CD4-positive, alpha-beta T cell treated with Interleukin-4 for 4 hours (primary cell): ENCODE results near the gene POTEI.
"Not testable (repeated sequence)": the region's sequence is repeated elsewhere in the genome, so short reads cannot be mapped to it uniquely, and the experiment has no call there.

Source experiments
- DNase-seq: peaks from one replicate; pipeline ENCODE4 v3.0.0-alpha.2; 2020

POTEI gene

GRCh38 chr2:130454712-130455083, 54.4 kb downstream of the POTEI start:
- not testable (repeated sequence) for DNase-seq

GRCh38 chr2:130453955-130454711, 55.0 kb downstream of the POTEI start:
- DNase-seq, result not testable (repeated sequence)

DNA sequence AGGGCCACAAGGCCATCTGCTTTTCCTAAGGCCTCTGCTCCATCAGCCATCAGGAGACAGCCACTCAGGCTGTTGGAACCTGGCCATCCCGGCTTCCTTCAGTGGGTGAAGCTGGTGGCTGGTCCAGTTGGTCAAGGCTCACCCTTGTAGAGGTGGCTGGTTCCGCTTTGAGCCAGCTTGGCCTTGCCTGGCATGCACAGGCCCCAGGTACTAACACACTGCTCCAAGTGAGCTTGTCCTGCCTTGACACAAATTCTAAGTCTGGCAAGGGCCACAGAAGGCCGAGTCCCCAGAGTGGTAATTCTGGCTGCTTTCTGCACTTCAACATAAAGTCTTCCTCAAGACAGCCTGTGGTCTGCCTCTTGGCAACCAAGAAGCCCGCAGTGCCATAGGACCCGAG, 56.2 kb downstream of the POTEI start:
- not testable (repeated sequence) for DNase-seq

GRCh38 chr2:130451823-130452222, 57.3 kb downstream of the POTEI start:
- DNase-seq, result not testable (repeated sequence)

DNA sequence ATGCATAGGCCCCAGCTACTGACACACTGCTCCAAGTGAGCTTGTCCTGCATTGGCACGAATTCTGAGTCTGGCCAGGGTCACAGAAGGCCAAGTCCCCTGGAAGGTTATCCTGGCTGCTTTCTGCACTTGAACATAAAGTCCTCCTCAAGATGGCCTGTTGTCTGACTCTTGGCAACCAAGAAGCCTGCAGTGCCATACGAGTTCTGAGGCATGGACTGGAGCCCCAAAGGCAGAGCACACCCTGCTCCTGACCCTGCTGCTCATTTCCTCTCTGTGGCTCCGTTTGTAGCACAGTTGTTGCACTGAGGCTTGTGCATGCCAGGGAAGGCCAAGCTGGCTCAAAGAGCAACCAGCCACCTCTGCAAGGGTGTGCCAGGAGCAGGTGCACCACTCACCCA, 57.9 kb downstream of the POTEI start:
- DNase-seq, result not testable (repeated sequence)

DNA sequence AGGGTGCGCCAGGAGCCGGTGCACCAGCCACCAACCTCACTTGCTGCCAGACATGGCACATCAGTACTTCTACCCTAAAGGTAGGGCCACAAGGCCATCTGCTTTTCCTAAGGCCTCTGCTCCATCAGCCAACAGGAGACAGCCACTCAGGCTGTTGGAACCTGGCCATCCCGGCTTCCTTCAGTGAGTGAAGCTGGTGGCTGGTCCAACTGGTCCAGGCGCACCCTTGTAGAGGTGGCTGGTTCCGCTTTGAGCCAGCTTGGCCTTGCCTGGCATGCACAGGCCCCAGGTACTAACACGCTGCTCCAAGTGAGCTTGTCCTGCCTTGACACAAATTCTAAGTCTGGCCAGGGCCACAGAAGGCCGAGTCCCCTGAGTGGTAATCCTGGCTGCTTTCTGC, 58.8 kb downstream of the POTEI start:
- not testable (repeated sequence) for DNase-seq

- not testable (repeated sequence) for DNase-seq
Measured at GRCh38 chr2:130427631-130428030, 81.5 kb downstream of the POTEI start.

GRCh38 chr2:130418845-130419244, 90.3 kb downstream of the POTEI start:
- DNase-seq, result not testable (repeated sequence)

- peak; percentile 11 for DNase-seq
Measured at GRCh38 chr2:130416693-130417092, 92.4 kb downstream of the POTEI start.
